Calu3 (cell line): ENCODE data around the gene GARRE1. TPM values are rescaled to one million over a fixed set of nuclear protein-coding genes. Genes with fewer than 3 reads are reported as not detected.

Experiments
- BruUV-seq: library from RNA; stranded (reverse); fragments of 400-500 nt; replicated peaks from 2 replicates; lab custom pipeline; 2021; lab: Mats Ljungman, UMichigan
- CTCF ChIA-PET: fragments of 300-600 bp; sonication (Branson Sonifier 250); formaldehyde crosslinking; loops from one replicate; lab custom pipeline; 2022; ENCODE audit warnings: antibody characterized with exemption; lab: Charles Lee
- DNase-seq: peaks from one replicate; pipeline ENCODE4 v3.0.0; 2022
- H3K27ac Mint-ChIP-seq: one replicate; pipeline ENCODE4 v1.8.0; 2022; ENCODE audit warnings: mixed read lengths; ENCODE audit not compliant: unreplicated experiment
- H3K27me3 Mint-ChIP-seq: one replicate; pipeline ENCODE4 v1.8.0; 2022; ENCODE audit warnings: mixed read lengths; ENCODE audit not compliant: unreplicated experiment
- H3K36me3 Mint-ChIP-seq: one replicate; pipeline ENCODE4 v1.8.0; 2022; ENCODE audit warnings: mild to moderate bottlenecking, moderate library complexity, mixed read lengths; ENCODE audit not compliant: insufficient read depth, unreplicated experiment
- H3K4me1 Mint-ChIP-seq: one replicate; pipeline ENCODE4 v1.8.0; 2022; ENCODE audit warnings: mild to moderate bottlenecking, low read depth, mixed read lengths; ENCODE audit not compliant: unreplicated experiment
- H3K4me3 Mint-ChIP-seq: one replicate; pipeline ENCODE4 v1.8.0; 2022; ENCODE audit warnings: mild to moderate bottlenecking, low read depth, moderate library complexity, mixed read lengths; ENCODE audit not compliant: unreplicated experiment
- H3K9me3 Mint-ChIP-seq: one replicate; pipeline ENCODE4 v1.8.0; 2022; ENCODE audit warnings: low read depth, mixed read lengths; ENCODE audit not compliant: unreplicated experiment
- CTCF ChIP-seq: fragments of 200-600 bp; IDR thresholded peaks from one replicate; pipeline ENCODE4 v1.8.0; 2022; ENCODE audit warnings: antibody characterized with exemption; ENCODE audit not compliant: unreplicated experiment
- intact Hi-C: fragments of 100-400 bp; cut with micrococcal nuclease; formaldehyde crosslinking; loops from one replicate; pipeline ENCODE4 v1.10.0; 2022; ENCODE audit not compliant: unreplicated experiment
- total RNA-seq: library from RNA; stranded (reverse); gene quantifications from 2 replicates; pipeline ENCODE4 v1.2.3, GENCODE V29; 2022

The GARRE1 gene
- total RNA-seq, 1 experiment from 2014 or later, result 19.9 TPM

DNA sequence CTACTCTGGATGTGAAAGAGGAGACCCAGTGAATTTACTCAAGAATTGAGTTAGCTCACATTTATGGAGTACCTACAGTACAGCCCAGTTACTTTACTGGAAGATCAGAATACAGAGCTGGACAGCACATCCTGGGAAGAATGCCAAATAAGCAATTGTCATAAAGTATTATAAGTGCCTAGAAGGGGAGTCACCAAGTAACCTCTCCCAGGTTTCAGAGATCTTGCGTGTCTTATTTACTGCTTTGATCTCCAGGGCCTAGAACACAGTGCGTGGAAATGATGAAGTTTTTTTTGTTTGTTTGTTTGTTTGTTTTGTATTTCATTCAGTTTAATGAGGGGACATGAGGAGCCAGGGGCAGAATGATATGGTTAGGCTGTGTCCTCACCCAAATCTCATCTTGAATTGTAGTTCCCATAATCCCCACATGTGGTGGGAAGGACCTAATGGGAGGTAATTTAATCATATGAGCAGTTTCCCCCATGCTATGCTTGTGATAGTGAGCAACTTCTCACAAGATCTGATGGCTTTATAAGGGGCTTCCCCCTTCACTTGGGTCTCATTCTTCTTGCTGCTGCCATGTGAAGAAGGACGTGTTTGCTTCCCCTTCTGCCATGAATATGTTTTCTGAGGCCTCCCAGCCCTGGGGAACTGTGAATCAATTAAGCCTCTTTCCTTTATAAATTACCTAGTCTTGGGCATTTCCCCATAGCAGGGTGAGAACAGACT, 5.2 kb downstream of the GARRE1 start:
- Mint-ChIP-seq H3K27ac (no peak overlapping the region), H3K4me3 (no peak overlapping the region), H3K36me3 (peaks cover 21% of the 10 kb centered on the region), H3K9me3 (no peaks in the 10 kb centered on the region), H3K4me1 (peaks cover 46% of the 10 kb centered on the region), H3K27me3 (no peaks in the 10 kb centered on the region)
- DNase-seq, result no peak
- CTCF ChIA-PET, result interaction anchor here (0.7 kb wide), 1 partner anchor 736 kb away, joined by 3 read pairs; no protein-coding TSS in a partner anchor
- no TSS peak for BruUV-seq
- intact Hi-C loops, result no loop called here
- TF ChIP-seq CTCF, result no peak

GRCh38 chr19:34260771-34261173, 6.4 kb downstream of the GARRE1 start:
- peak overlapping the region; percentile 31 for H3K4me3 Mint-ChIP-seq
- H3K27ac Mint-ChIP-seq, result no peak overlapping the region
- BruUV-seq, result no TSS peak
- H3K27me3 Mint-ChIP-seq, result no peaks in the 10 kb centered on the region
- no peak for TF ChIP-seq CTCF
- no peaks in the 10 kb centered on the region for H3K9me3 Mint-ChIP-seq
- H3K4me1 Mint-ChIP-seq, result peaks cover 46% of the 10 kb centered on the region
- DNase-seq, result no peak
- peaks cover 12% of the 10 kb centered on the region for H3K36me3 Mint-ChIP-seq
- intact Hi-C loops, result no loop called here
- CTCF ChIA-PET, result interaction anchor here (1.9 kb wide), 1 partner anchor 28 kb away, joined by 6 read pairs; no protein-coding TSS in a partner anchor

GRCh38 chr19:34261334-34262109, 7.2 kb downstream of the GARRE1 start:
- no peaks in the 10 kb centered on the region for H3K9me3 Mint-ChIP-seq
- no peak for TF ChIP-seq CTCF
- DNase-seq, result no peak
- BruUV-seq, result no TSS peak
- CTCF ChIA-PET, result interaction anchor here (0.9 to 1.9 kb wide), 2 partner anchors 29 to 36 kb away, joined by 3 to 6 read pairs; no protein-coding TSS in a partner anchor
- H3K27ac Mint-ChIP-seq, result no peak overlapping the region
- peaks cover 9% of the 10 kb centered on the region for H3K36me3 Mint-ChIP-seq
- H3K4me1 Mint-ChIP-seq, result peaks cover 46% of the 10 kb centered on the region
- no peaks in the 10 kb centered on the region for H3K27me3 Mint-ChIP-seq
- intact Hi-C loops, result no loop called here
- peak overlapping the region; percentile 31 for H3K4me3 Mint-ChIP-seq

GRCh38 chr19:34263745-34264237, 9.4 kb downstream of the GARRE1 start:
- Mint-ChIP-seq H3K27me3 (no peaks in the 10 kb centered on the region), H3K4me3 (no peak overlapping the region), H3K36me3 (peaks cover 5% of the 10 kb centered on the region), H3K9me3 (no peaks in the 10 kb centered on the region), H3K27ac (no peak overlapping the region), H3K4me1 (peaks cover 37% of the 10 kb centered on the region)
- CTCF ChIA-PET, result no interaction called here
- intact Hi-C loops, result no loop called here
- no TSS peak for BruUV-seq
- DNase-seq, result no peak
- TF ChIP-seq CTCF, result no peak
